Measurements from ENCODE around the gene OR7G2.

DNA sequence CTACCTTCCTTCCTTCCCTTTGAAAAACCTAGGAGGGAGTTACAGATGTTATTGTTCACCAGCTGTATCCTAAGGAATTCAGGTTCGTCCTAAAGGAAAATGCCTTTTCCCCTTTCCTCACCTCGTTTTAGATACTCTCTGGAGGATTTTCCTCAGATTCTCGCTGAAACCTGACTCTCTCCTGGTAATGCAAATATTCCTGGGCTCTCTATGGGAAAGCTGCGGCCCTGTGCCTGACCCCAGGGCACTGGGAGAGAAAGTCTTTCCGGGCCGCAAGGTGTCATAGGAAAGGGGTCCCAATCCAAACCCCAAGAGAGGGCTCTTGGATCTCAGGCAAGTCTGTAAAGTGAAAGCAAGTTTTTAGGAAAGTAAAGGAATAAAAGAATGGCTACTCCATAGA lies 33.5 kb downstream of the OR7G2 start:
- TF ChIP-seq, protein P1, sequence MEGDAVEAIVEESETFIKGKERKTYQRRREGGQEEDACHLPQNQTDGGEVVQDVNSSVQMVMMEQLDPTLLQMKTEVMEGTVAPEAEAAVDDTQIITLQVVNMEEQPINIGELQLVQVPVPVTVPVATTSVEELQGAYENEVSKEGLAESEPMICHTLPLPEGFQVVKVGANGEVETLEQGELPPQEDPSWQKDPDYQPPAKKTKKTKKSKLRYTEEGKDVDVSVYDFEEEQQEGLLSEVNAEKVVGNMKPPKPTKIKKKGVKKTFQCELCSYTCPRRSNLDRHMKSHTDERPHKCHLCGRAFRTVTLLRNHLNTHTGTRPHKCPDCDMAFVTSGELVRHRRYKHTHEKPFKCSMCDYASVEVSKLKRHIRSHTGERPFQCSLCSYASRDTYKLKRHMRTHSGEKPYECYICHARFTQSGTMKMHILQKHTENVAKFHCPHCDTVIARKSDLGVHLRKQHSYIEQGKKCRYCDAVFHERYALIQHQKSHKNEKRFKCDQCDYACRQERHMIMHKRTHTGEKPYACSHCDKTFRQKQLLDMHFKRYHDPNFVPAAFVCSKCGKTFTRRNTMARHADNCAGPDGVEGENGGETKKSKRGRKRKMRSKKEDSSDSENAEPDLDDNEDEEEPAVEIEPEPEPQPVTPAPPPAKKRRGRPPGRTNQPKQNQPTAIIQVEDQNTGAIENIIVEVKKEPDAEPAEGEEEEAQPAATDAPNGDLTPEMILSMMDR (IDR thresholded peaks at IDR 0.05): no peak
- TF ChIP-seq POLR2A (IDR thresholded peaks at IDR 0.05): no peak
